ENCODE measurements around the gene TFR2. TPM values are rescaled to one million over a fixed set of nuclear protein-coding genes. Genes with fewer than 3 reads are reported as not detected.

Gene TFR2
- total RNA-seq, 4 donors from 2014 or later = 0.81 to 3.9 (median 1.3) TPM

- no peak for DNase-seq (ENCODE audit: low spot score in 2 of 2)
- WGBS = 70% methylated on average over 12 of the region's 26 CpGs
- no peak overlapping the region for H3K4me3 ChIP-seq
- no peaks in the 10 kb centered on the region for H3K9me3 ChIP-seq
- peaks cover 16% of the 10 kb centered on the region for H3K4me1 ChIP-seq
- peaks cover 26% of the 10 kb centered on the region for H3K36me3 ChIP-seq
- TF ChIP-seq POLR2AphosphoS5 (IDR thresholded peaks at IDR 0.05) (no peak), CTCF (IDR thresholded peaks at IDR 0.05) (no peak), EP300 (IDR thresholded peaks at IDR 0.05) (no peak), POLR2A (IDR thresholded peaks at IDR 0.05) (no peak)
- no peak overlapping the region for H3K27ac ChIP-seq
- H3K27me3 ChIP-seq = no peaks in the 10 kb centered on the region
Measured at GRCh38 chr7:100570954-100571828, 70.2 kb downstream of the TFR2 start.

Other genes with a start within 250 kb of the TFR2 start
- 1 to 10 TPM; 2.2 to 9.4 (median 4.8) TPM for gene ZCWPW1, start 212.8 kb downstream of the TFR2 start, total RNA-seq
- gene MEPCE, start 211.7 kb downstream of the TFR2 start, total RNA-seq = 10 to 100 TPM; 38.5 to 50.4 (median 39.6) TPM
- 10 to 100 TPM; 18.2 to 35.6 (median 27.0) TPM for gene PPP1R35, start 205.1 kb downstream of the TFR2 start, total RNA-seq
- under 1 TPM in 1 of 4 donors, not detected in 3; 0.53 TPM for gene SPACDR, start 177.3 kb downstream of the TFR2 start, total RNA-seq
- 10 to 100 TPM; 52.7 to 67.2 (median 57.3) TPM for gene TSC22D4, start 162.3 kb downstream of the TFR2 start, total RNA-seq
- gene NYAP1, start 157.6 kb downstream of the TFR2 start, total RNA-seq = 1 to 10 TPM in 1 of 4 donors, under 1 TPM in 3; 0.51 to 1.1 (median 0.67) TPM
- 10 to 100 TPM; 46.6 to 63.4 (median 52.9) TPM for gene AGFG2, start 102.3 kb downstream of the TFR2 start, total RNA-seq
- gene SAP25, start 67.7 kb downstream of the TFR2 start, total RNA-seq = 1 to 10 TPM in 2 of 4 donors, not detected in 2; 2.7 to 3.8 TPM
- gene LRCH4, start 55.4 kb downstream of the TFR2 start, total RNA-seq = 100 to 1,000 TPM in 1 of 4 donors, 10 to 100 TPM in 3; 37.6 to 101 (median 56.2) TPM
- gene FBXO24, start 55.2 kb downstream of the TFR2 start, total RNA-seq = 1 to 10 TPM in 1 of 4 donors, under 1 TPM in 3; 0.47 to 2.4 (median 0.57) TPM
- 10 to 100 TPM; 14.1 to 18.3 (median 15.6) TPM for gene PCOLCE, start 39.2 kb downstream of the TFR2 start, total RNA-seq
- 10 to 100 TPM; 18.0 to 35.5 (median 28.5) TPM for gene MOSPD3, start 29.0 kb downstream of the TFR2 start, total RNA-seq
- gene ACTL6B, start 14.9 kb upstream of the TFR2 start, total RNA-seq = not detected
- 100 to 1,000 TPM; 228 to 311 (median 300) TPM for gene GNB2, start 32.2 kb upstream of the TFR2 start, total RNA-seq
- gene GIGYF1, start 52.7 kb upstream of the TFR2 start, total RNA-seq = 10 to 100 TPM; 29.0 to 91.6 (median 40.7) TPM
- 10 to 100 TPM; 39.4 to 55.8 (median 47.6) TPM for gene POP7, start 64.6 kb upstream of the TFR2 start, total RNA-seq
- under 1 TPM in 1 of 4 donors, not detected in 3; 0.97 TPM for gene EPO, start 78.9 kb upstream of the TFR2 start, total RNA-seq
- under 1 TPM; 0.08 to 0.42 (median 0.20) TPM for gene ZAN, start 92.0 kb upstream of the TFR2 start, total RNA-seq
- gene EPHB4, start 186.0 kb upstream of the TFR2 start, total RNA-seq = 10 to 100 TPM; 58.1 to 84.6 (median 81.6) TPM
- 10 to 100 TPM; 22.5 to 33.8 (median 26.4) TPM for gene SLC12A9, start 211.2 kb upstream of the TFR2 start, total RNA-seq
- 100 to 1,000 TPM in 1 of 4 donors, 10 to 100 TPM in 3; 66.3 to 113 (median 80.7) TPM for gene TRIP6, start 225.8 kb upstream of the TFR2 start, total RNA-seq
- 100 to 1,000 TPM in 2 of 4 donors, 10 to 100 TPM in 2; 62.8 to 163 (median 92.8) TPM for gene SRRT, start 233.6 kb upstream of the TFR2 start, total RNA-seq
- gene UFSP1, start 248.2 kb upstream of the TFR2 start, total RNA-seq = 1 to 10 TPM; 1.1 to 2.3 (median 1.7) TPM